HG02678 (cell line): ENCODE measurements around the gene ACTN4.
A peak's percentile ranks its signal among the peaks of the same experiment; 100 is the strongest.

Source experiments
- ATAC-seq: cut with Tn5 transposase; IDR thresholded peaks from one replicate; pipeline ENCODE4 v1.9.1; 2021; ENCODE audit warnings: mild to moderate bottlenecking, moderate library complexity; ENCODE audit not compliant: unreplicated experiment

The ACTN4 gene

DNA sequence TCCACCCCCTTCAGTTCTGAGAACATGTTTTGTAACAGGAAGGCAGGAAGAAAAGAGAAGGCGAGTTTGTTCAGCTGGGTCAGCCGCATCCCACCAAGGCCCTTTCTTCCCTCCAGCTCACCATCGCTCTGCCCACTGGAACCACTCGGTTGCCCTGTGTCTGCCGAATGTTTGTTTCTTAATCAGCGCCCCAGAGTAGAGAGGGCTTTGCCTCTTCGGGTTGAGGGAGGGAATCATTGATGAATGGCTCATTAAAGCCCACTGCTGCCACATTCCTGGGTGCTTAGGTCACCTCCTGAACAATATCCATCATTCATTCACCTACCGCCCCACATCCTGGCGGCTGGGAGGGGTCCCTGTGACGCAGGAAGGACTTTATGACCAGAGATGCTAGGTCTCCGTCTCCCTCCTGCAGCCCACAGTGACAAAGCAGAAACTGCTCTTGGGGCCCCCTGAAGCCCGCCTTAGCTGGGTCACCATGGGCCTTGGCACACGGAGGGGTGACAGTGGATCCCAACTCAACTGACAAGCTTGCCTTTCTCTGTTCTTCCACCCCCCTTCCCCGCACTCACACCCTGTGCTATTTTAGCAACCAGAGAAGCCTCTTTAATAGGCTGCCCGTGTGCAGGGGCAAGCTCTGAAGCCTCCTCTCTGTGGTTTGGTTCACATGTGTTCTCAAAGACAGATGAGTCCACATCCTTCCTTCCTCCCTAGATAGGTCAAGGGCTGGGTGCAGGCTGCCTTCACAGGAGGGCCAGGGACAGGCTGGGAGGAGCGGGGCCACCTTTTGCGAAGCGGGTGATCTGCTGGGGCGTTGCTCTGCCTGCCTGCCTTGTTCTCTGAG, 46.2 kb downstream of the ACTN4 start:
- peak; percentile 68 for ATAC-seq

- no peak for ATAC-seq
Measured at GRCh38 chr19:38695317-38695683, 47.9 kb downstream of the ACTN4 start.

DNA sequence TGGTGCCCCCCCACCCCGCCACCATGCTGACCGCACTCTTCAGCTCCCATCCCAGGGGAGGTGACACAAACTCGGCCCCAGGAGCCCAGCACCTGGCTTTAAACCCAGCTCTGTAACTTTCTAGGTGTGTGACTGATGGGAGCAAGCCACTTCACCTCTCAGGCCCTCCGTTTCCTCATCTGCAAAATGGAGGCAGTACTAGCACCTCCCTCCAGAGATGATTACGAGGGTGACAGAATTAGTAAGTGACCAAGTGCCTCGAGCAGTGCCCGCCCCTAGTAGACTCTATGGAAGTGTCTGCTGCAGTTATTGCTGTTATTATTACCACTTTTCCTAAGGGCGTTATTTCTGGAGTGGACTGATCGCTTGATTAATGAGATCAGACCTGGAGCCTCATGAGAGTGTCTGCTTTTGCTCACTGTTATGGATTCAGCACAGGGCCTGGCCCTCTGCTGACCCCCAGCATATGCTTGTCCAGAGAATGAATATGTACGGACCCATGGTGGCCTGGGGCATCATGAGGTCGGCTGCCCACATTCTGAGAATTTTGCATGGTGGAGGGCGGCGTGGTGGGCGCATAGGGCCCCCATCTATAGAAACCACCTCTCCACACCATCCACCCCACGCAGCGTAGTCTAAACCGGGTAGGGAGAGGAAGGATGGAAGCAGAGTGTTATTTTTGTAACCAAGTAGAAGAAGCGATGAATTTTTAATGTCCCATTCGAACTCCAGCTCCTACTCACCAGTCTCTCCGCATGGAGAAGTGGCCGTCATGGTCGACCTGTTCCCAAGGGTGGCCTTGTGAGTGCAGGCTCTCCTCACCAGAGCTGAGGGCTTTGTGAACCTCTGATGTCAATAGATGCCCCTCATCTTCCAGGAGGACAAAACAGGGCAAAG, 48.6 kb downstream of the ACTN4 start:
- no peak for ATAC-seq

DNA sequence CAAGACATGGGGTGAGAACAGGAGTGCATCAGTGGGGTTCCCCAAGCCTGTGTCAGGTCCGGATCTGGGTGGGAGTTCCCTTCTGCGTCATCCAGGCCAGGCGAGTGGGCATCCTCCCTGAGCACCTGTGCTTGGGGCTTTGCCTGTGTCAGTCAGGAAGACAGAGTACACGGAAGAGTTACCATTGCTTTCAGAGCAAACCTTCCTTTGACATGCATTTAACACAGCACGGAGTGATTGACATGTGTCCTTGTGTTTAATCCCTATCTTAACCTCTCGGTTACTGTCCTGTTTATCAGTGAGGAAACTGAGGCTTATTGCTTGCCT, 49.2 kb downstream of the ACTN4 start:
- ATAC-seq = no peak

DNA sequence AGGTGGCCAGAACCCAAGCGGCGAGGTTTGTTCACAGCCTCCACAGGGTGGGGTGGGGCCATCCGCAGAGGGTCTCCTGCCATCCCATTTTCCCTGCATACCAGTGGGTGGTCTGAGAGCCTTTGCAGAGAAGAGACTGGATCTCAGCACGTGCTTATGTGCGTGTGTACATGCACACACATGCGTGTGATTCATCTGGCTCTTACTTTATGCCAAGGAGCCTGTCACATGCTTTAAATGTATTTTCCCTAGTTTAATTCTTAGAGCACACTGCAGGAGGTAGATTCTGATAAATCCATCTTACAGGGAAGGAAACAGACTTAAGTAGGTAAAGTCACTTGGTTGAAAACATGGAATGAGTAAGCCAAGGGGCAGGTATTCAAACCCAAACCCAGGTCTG, 49.7 kb downstream of the ACTN4 start:
- ATAC-seq = no peak

- no peak for ATAC-seq
Measured at GRCh38 chr19:38697641-38698071, 50.2 kb downstream of the ACTN4 start.

DNA sequence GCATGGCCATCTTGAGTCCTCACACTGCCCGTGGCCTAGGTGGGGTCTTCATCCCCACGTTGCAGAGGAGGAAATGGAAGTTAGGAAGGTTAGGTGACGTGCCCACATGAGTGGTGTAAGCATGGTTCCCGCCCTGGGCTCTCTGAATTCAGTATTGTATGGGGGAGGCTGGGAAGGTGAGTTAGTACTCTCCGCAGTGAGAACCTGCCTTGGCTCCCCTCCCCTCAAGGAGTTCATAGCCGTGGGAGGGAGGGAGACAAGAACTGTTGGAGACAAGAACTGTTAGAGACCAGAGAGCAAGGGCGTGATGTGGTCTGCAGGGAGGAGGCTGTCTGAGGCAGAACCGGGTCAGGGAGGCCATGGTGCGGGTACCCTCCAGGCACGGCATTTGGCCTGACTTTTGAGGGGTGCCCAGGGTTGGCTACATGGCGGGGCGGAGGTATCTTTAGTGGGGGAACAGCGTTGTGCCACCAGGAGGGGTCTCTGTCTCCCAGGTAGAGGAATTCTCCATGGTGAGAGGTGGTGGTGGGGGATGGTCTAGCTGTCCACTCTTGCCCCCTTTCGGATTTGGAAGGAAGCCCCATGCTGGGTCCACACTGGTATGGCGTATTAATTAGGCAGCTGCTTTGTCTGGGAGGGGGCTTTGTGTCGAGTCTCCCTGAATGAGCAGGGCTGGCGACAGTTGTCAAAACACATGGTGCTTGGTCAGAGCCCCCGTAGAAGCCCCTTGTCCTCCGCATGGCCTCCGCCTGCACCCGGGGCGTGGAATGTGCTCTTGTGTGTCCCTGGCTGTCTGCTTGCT, 51.0 kb downstream of the ACTN4 start:
- ATAC-seq = no peak

- ATAC-seq = no peak
Measured at GRCh38 chr19:38699027-38699346, 51.5 kb downstream of the ACTN4 start.

GRCh38 chr19:38699647-38700349, 52.3 kb downstream of the ACTN4 start:
- no peak for ATAC-seq

DNA sequence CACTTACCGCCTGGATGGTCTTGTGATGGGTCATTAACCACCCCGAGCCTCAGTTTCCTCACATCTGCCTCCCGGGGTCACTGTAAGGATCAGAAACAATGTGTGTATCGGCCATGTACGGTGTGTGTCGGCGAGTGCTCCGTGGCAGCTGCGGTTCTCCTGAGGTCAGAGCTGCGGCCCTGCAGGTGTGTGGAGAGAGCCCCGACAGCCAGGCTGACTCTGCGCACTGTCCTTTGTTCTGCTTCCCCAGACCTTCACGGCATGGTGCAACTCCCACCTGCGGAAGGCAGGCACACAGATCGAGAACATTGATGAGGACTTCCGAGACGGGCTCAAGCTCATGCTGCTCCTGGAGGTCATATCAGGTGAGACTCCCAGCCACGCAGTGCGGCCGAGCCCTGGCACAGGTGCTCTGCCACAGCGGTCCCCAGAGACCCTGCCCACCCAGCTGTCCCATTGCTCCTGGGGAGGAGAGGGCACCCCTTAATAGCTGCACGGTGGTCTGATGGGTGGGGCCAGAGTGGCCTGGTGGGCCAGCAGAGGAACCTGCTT, 53.0 kb downstream of the ACTN4 start:
- ATAC-seq = no peak

- no peak for ATAC-seq
Measured at GRCh38 chr19:38700902-38701454, 53.5 kb downstream of the ACTN4 start.

- no peak for ATAC-seq
Measured at GRCh38 chr19:38701455-38702063, 54.1 kb downstream of the ACTN4 start.

DNA sequence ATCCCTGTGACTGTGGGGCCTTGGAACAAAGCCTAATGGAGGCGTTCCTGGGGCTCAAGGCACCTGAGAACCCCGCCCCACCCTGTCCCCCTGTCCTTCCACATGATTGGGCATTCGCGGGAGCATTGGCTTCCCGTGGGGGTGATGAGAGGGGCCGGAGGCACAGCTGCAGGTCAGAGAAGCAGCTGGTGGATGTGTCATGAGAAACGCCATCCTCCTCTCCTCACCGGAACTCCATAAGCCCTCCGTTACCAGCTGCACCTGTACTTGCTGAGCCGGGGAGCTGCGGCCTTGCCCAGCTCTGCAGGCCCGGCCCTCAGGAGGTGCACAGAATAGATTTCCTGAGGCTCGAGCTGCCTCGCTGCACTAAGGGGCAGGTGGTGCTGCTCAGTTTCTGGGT, 54.8 kb downstream of the ACTN4 start:
- no peak for ATAC-seq

- ATAC-seq = no peak
Measured at GRCh38 chr19:38703509-38703908, 56.1 kb downstream of the ACTN4 start.

DNA sequence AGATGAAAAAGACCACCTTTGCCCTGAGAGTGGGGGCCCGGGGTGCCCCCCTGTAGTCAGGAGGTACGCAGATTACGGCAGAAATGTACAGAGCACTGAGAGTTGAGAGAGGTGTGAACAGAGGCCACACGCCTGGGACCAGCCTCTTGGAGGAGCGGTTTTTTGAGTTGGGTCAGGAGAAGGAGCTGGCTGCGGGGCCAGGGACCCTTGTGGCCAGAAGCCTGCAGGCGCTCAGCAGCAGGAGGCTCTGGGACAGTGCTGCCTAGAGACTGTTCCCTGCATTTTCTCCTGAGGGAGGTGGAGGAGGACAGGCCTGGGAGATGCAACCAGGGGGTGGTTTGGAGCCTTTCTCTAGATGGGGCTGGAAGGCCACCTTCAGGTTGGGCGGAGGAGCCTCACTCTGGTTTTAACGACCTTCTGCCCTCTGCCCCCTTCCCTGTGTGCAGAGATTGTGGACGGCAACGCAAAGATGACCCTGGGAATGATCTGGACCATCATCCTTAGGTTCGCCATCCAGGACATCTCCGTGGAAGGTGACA, 57.1 kb downstream of the ACTN4 start:
- ATAC-seq = no peak

GRCh38 chr19:38705197-38706019, 58.0 kb downstream of the ACTN4 start:
- ATAC-seq = no peak

DNA sequence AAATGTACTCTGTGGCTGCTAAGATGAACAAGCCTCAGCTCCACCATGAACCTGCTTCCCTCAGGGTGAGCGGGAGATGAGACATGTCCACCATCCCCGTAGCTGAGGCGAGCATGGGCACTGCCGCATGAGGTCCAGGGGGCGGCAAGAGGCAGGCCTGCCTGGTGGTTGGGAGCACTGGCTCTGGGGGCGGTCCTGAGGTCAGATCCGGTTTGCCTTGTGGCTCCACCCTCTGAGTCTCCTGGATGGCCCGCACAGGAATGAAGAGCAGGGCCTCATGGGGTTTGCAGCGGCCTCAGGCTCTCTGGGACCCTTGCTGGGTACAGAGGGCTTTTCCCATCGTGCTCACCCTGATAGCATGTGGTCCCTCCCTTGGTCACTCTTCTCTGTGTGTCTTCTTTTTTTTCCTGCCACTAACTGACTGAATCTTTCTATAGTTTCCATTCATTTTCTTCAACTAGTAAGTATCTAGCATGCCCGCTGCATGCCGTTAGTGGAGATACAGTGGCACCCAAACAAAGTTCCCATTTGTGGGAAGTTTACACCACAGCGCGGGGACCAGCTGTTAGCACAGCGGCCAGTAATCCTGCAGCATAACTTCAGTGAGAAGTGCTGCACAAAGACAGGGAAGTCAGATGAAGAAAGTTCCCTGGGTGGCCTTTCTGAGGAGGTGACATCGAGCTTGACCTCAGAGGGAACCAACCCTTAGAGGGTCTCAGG, 59.5 kb downstream of the ACTN4 start:
- no peak for ATAC-seq

DNA sequence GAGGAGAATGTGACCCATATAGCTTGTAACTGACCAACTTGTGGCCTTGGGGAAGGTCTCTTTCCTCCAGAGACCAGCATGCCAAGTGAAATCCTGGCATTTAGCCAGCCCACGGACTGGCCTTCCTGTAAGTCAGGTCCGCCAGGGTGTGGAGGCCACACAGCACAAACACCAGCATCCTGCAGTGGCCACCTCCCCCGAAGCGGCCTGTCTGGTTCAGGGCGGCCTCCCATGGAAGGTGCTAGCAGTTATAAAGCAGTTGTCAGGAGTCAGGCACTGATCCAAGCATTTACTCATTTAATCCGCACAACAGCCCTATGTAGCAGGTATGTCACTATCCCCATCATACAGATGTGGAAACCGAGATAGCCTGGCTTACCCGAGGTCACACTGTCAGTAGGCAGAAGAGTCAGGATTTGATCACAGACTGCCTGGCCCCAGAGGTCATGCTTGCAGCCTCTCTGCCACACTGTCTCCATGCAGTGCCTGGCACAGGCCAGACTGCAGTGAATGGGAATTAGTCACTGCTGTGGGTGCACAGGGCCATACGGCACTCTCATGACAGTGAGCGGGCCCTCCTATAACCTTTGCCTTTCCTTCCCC, 60.2 kb downstream of the ACTN4 start:
- ATAC-seq = no peak
